ENCODE results near the gene VWCE. TPM values are rescaled to one million over a fixed set of nuclear protein-coding genes. Genes with fewer than 3 reads are reported as not detected.

The VWCE gene
- total RNA-seq, 1 experiment from 2014 or later, result 1.1 TPM

- H3K9me3 Mint-ChIP-seq (ENCODE audit: unreplicated experiment), result no peaks in the 10 kb centered on the region
- CTCF ChIA-PET, result interaction anchor here (0.5 to 1.0 kb wide), 2 partner anchors 44 to 456 kb away, joined by 3 read pairs; no protein-coding TSS in a partner anchor
- H3K4me1 Mint-ChIP-seq (ENCODE audit: insufficient read depth, unreplicated experiment), result peaks cover 6% of the 10 kb centered on the region
- no peak for DNase-seq (ENCODE audit: unreplicated experiment)
- peaks cover 15% of the 10 kb centered on the region for H3K36me3 Mint-ChIP-seq (ENCODE audit: insufficient read depth, unreplicated experiment)
- H3K4me3 Mint-ChIP-seq (ENCODE audit: unreplicated experiment), result no peak overlapping the region
- no peak overlapping the region for H3K27ac Mint-ChIP-seq (ENCODE audit: low read depth, unreplicated experiment)
- POLR2A ChIA-PET, result no interaction called here
- BruUV-seq (replicated peaks), result no TSS peak
- no peak for TF ChIP-seq CTCF (IDR thresholded peaks at IDR 0.05; ENCODE audit: unreplicated experiment)
- H3K27me3 Mint-ChIP-seq (ENCODE audit: insufficient read depth, unreplicated experiment), result peaks cover 24% of the 10 kb centered on the region
- intact Hi-C loops (cut with micrococcal nuclease), result no loop called here
Observed at GRCh38 chr11:61292356-61292755, 2.8 kb downstream of the VWCE start.

GRCh38 chr11:61290905-61291690 lies 4.0 kb downstream of the VWCE start:
- no TSS peak for BruUV-seq (replicated peaks)
- no peaks in the 10 kb centered on the region for H3K4me1 Mint-ChIP-seq (ENCODE audit: insufficient read depth, unreplicated experiment)
- H3K9me3 Mint-ChIP-seq (ENCODE audit: unreplicated experiment), result no peaks in the 10 kb centered on the region
- ChIA-PET CTCF (interaction anchor here (0.6 kb wide), 1 partner anchor 24 kb away, joined by 3 read pairs; no protein-coding TSS in a partner anchor), POLR2A (interaction anchor here (1.1 kb wide), 1 partner anchor 9 kb away, joined by 3 read pairs; no protein-coding TSS in a partner anchor)
- TF ChIP-seq CTCF (IDR thresholded peaks at IDR 0.05; ENCODE audit: unreplicated experiment), result no peak
- intact Hi-C loops (cut with micrococcal nuclease), result no loop called here
- H3K27ac Mint-ChIP-seq (ENCODE audit: low read depth, unreplicated experiment), result no peak overlapping the region
- H3K4me3 Mint-ChIP-seq (ENCODE audit: unreplicated experiment), result no peak overlapping the region
- H3K36me3 Mint-ChIP-seq (ENCODE audit: insufficient read depth, unreplicated experiment), result peaks cover 13% of the 10 kb centered on the region
- DNase-seq (ENCODE audit: unreplicated experiment), result no peak
- peaks cover 24% of the 10 kb centered on the region for H3K27me3 Mint-ChIP-seq (ENCODE audit: insufficient read depth, unreplicated experiment)

GRCh38 chr11:61287338-61287977 lies 7.7 kb downstream of the VWCE start:
- intact Hi-C loops (cut with micrococcal nuclease), result no loop called here
- Mint-ChIP-seq H3K4me3 (ENCODE audit: unreplicated experiment) (no peak overlapping the region), H3K9me3 (ENCODE audit: unreplicated experiment) (no peaks in the 10 kb centered on the region), H3K4me1 (ENCODE audit: insufficient read depth, unreplicated experiment) (no peaks in the 10 kb centered on the region), H3K36me3 (ENCODE audit: insufficient read depth, unreplicated experiment) (peaks cover 13% of the 10 kb centered on the region), H3K27ac (ENCODE audit: low read depth, unreplicated experiment) (no peak overlapping the region), H3K27me3 (ENCODE audit: insufficient read depth, unreplicated experiment) (peaks cover 24% of the 10 kb centered on the region)
- no peak for DNase-seq (ENCODE audit: unreplicated experiment)
- BruUV-seq (replicated peaks), result no TSS peak
- ChIA-PET POLR2A (interaction anchor here (0.8 kb wide), 1 partner anchor 9 kb away, joined by 5 read pairs; no protein-coding TSS in a partner anchor), CTCF (interaction anchor here (0.6 kb wide), 1 partner anchor 11 kb away, joined by 3 read pairs; no protein-coding TSS in a partner anchor)
- TF ChIP-seq CTCF (IDR thresholded peaks at IDR 0.05; ENCODE audit: unreplicated experiment), result no peak

GRCh38 chr11:61283613-61284012 lies 11.5 kb downstream of the VWCE start:
- H3K4me3 Mint-ChIP-seq (ENCODE audit: unreplicated experiment), result no peak overlapping the region
- H3K36me3 Mint-ChIP-seq (ENCODE audit: insufficient read depth, unreplicated experiment), result peaks cover 9% of the 10 kb centered on the region
- ChIA-PET CTCF (interaction anchor here (0.7 kb wide), 1 partner anchor 352 kb away, joined by 3 read pairs; no protein-coding TSS in a partner anchor), POLR2A (interaction anchor here (1.0 kb wide), 2 partner anchors 11 to 50 kb away, joined by 3 read pairs; no protein-coding TSS in a partner anchor)
- no peak for TF ChIP-seq CTCF (IDR thresholded peaks at IDR 0.05; ENCODE audit: unreplicated experiment)
- no TSS peak for BruUV-seq (replicated peaks)
- no peak overlapping the region for H3K27ac Mint-ChIP-seq (ENCODE audit: low read depth, unreplicated experiment)
- intact Hi-C loops (cut with micrococcal nuclease), result no loop called here
- H3K27me3 Mint-ChIP-seq (ENCODE audit: insufficient read depth, unreplicated experiment), result peaks cover 17% of the 10 kb centered on the region
- H3K4me1 Mint-ChIP-seq (ENCODE audit: insufficient read depth, unreplicated experiment), result peaks cover 12% of the 10 kb centered on the region
- H3K9me3 Mint-ChIP-seq (ENCODE audit: unreplicated experiment), result peaks cover 7% of the 10 kb centered on the region
- DNase-seq (ENCODE audit: unreplicated experiment), result no peak

All from MCF 10A (cell line).